Measurements from ENCODE around the gene HOXA4.

HOXA4 gene

DNA sequence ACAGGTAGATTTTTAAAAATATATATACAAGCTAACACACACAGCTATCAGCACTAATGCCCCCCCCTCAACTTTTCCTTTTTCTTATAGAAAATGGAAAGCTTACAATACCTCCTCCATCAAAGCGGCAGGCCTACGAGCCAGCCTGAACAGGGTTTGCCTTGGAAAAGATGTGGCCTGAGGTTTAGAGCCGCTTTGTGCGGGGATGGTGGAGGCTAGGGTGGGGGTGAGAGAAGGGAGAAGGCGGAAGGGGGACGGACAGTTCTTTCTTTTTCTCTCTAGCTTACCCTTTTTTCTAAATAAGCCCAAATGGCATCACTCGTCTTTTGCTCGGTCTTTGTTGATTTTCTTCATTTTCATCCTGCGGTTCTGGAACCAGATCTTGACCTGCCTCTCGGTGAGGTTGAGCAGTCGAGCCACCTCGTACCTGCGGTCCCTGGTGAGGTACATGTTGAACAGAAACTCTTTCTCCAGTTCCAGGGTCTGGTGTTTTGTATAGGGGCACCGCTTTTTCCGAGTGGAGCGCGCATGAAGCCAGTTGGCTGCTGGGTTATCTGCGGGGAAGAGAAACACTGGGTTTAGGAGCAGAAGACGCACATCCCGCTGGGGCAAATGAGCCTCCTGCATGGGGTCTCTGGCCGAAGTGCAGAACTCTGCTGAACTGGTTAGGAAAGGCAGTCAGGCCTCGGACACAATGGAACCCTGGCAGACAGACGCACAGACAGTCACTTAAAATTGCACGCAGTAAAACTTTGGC, 32.9 kb upstream of the HOXA4 start:
- Histone ChIP-seq H3K9me3 (replicated peaks; ENCODE audit: insufficient read depth, low read length) (no peaks in the 10 kb centered on the region), H3K79me2 (ENCODE audit: low read length) (no peaks in the 10 kb centered on the region), H3K9me2 (replicated peaks; ENCODE audit: insufficient read depth, low read length) (no peaks in the 10 kb centered on the region), H3K36me3 (replicated peaks; ENCODE audit: insufficient read depth, low read length) (no peaks in the 10 kb centered on the region), H3K4me3 (ENCODE audit: low read length) (no peak overlapping the region), H3K27ac (ENCODE audit: low read length) (no peak overlapping the region), H2AFZ (ENCODE audit: low read length) (no peak overlapping the region), H3F3A (ENCODE audit: insufficient read depth, low read length) (no peaks in the 10 kb centered on the region), H4K20me1 (ENCODE audit: insufficient read depth, low read length) (no peaks in the 10 kb centered on the region), H3K4me2 (ENCODE audit: low read depth, low read length) (no peak overlapping the region), H3K27me3 (replicated peaks; ENCODE audit: insufficient read depth, low read length) (peaks cover 91% of the 10 kb centered on the region), H3K9ac (ENCODE audit: low read length) (no peak overlapping the region), H3K4me1 (ENCODE audit: low read length) (0 out of 2 replicates have a peak, but pooled peaks cover 4% of the 10 kb centered on the region)
- TF ChIP-seq, protein P1, sequence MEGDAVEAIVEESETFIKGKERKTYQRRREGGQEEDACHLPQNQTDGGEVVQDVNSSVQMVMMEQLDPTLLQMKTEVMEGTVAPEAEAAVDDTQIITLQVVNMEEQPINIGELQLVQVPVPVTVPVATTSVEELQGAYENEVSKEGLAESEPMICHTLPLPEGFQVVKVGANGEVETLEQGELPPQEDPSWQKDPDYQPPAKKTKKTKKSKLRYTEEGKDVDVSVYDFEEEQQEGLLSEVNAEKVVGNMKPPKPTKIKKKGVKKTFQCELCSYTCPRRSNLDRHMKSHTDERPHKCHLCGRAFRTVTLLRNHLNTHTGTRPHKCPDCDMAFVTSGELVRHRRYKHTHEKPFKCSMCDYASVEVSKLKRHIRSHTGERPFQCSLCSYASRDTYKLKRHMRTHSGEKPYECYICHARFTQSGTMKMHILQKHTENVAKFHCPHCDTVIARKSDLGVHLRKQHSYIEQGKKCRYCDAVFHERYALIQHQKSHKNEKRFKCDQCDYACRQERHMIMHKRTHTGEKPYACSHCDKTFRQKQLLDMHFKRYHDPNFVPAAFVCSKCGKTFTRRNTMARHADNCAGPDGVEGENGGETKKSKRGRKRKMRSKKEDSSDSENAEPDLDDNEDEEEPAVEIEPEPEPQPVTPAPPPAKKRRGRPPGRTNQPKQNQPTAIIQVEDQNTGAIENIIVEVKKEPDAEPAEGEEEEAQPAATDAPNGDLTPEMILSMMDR (IDR thresholded peaks at IDR 0.05; ENCODE audit: low read length) = no peak
- TF ChIP-seq EZH2phosphoT487 (IDR thresholded peaks at IDR 0.05; ENCODE audit: low read length) = no peak
- TF ChIP-seq EZH2 (optimal IDR thresholded peaks at IDR 0.05; ENCODE audit: low read depth, low read length) = no peak
- no peak for DNase-seq

- no peak overlapping the region for H2AFZ ChIP-seq (ENCODE audit: low read length)
- no peaks in the 10 kb centered on the region for H3K9me2 ChIP-seq (replicated peaks; ENCODE audit: insufficient read depth, low read length)
- DNase-seq = no peak
- H3K36me3 ChIP-seq (replicated peaks; ENCODE audit: insufficient read depth, low read length) = no peaks in the 10 kb centered on the region
- no peaks in the 10 kb centered on the region for H3K9me3 ChIP-seq (replicated peaks; ENCODE audit: insufficient read depth, low read length)
- peaks cover 91% of the 10 kb centered on the region for H3K27me3 ChIP-seq (replicated peaks; ENCODE audit: insufficient read depth, low read length)
- no peak overlapping the region for H3K4me2 ChIP-seq (ENCODE audit: low read depth, low read length)
- H3K4me3 ChIP-seq (ENCODE audit: low read length) = no peak overlapping the region
- H3K9ac ChIP-seq (ENCODE audit: low read length) = no peak overlapping the region
- H4K20me1 ChIP-seq (ENCODE audit: insufficient read depth, low read length) = no peaks in the 10 kb centered on the region
- TF ChIP-seq, protein P1 (IDR thresholded peaks at IDR 0.05; ENCODE audit: low read length) = no peak
- TF ChIP-seq EZH2phosphoT487 (IDR thresholded peaks at IDR 0.05; ENCODE audit: low read length) (no peak), EZH2 (optimal IDR thresholded peaks at IDR 0.05; ENCODE audit: low read depth, low read length) (no peak)
- no peaks in the 10 kb centered on the region for H3F3A ChIP-seq (ENCODE audit: insufficient read depth, low read length)
- no peaks in the 10 kb centered on the region for H3K79me2 ChIP-seq (ENCODE audit: low read length)
- no peak overlapping the region for H3K27ac ChIP-seq (ENCODE audit: low read length)
- H3K4me1 ChIP-seq (ENCODE audit: low read length) = 0 out of 2 replicates have a peak, but pooled peaks cover 4% of the 10 kb centered on the region
Observed at GRCh38 chr7:27162561-27163287, 32.2 kb upstream of the HOXA4 start.

- no peak for TF ChIP-seq EZH2phosphoT487 (IDR thresholded peaks at IDR 0.05; ENCODE audit: low read length)
- TF ChIP-seq, protein P1 (IDR thresholded peaks at IDR 0.05; ENCODE audit: low read length) = no peak
- no peak for TF ChIP-seq EZH2 (optimal IDR thresholded peaks at IDR 0.05; ENCODE audit: low read depth, low read length)
- no peak for DNase-seq
- Histone ChIP-seq H3K36me3 (replicated peaks; ENCODE audit: insufficient read depth, low read length) (no peaks in the 10 kb centered on the region), H3K9ac (ENCODE audit: low read length) (no peak overlapping the region), H3K27me3 (replicated peaks; ENCODE audit: insufficient read depth, low read length) (peaks cover 91% of the 10 kb centered on the region), H3K27ac (ENCODE audit: low read length) (no peak overlapping the region), H3K9me3 (replicated peaks; ENCODE audit: insufficient read depth, low read length) (no peaks in the 10 kb centered on the region), H3K9me2 (replicated peaks; ENCODE audit: insufficient read depth, low read length) (no peaks in the 10 kb centered on the region), H4K20me1 (ENCODE audit: insufficient read depth, low read length) (no peaks in the 10 kb centered on the region), H2AFZ (ENCODE audit: low read length) (no peak overlapping the region), H3F3A (ENCODE audit: insufficient read depth, low read length) (no peaks in the 10 kb centered on the region), H3K4me1 (ENCODE audit: low read length) (0 out of 2 replicates have a peak, but pooled peaks cover 4% of the 10 kb centered on the region), H3K4me2 (ENCODE audit: low read depth, low read length) (no peak overlapping the region), H3K79me2 (ENCODE audit: low read length) (no peaks in the 10 kb centered on the region), H3K4me3 (ENCODE audit: low read length) (no peak overlapping the region)
Observed at GRCh38 chr7:27161721-27162560, 31.4 kb upstream of the HOXA4 start.
